HG02610 (cell line): ENCODE results near the gene PRKCA.

Experiments used
- ATAC-seq: cut with Tn5 transposase; IDR thresholded peaks from one replicate; pipeline ENCODE4 v1.9.1; 2021; ENCODE audit warnings: mild to moderate bottlenecking, moderate library complexity; ENCODE audit not compliant: unreplicated experiment

Gene PRKCA

GRCh38 chr17:66670206-66670605 is 367.8 kb downstream of the PRKCA start:
- ATAC-seq = no peak

- ATAC-seq = no peak
These were observed 368.7 kb downstream of the PRKCA start for GRCh38 chr17:66671156-66671555.

GRCh38 chr17:66673668-66674276 is 371.4 kb downstream of the PRKCA start:
- no peak for ATAC-seq

- no peak for ATAC-seq
These were observed 373.0 kb downstream of the PRKCA start for GRCh38 chr17:66675273-66675990.

GRCh38 chr17:66675991-66676371 is 373.6 kb downstream of the PRKCA start:
- no peak for ATAC-seq

- no peak for ATAC-seq
These were observed 374.0 kb downstream of the PRKCA start for GRCh38 chr17:66676421-66676820.

GRCh38 chr17:66677201-66677981 is 375.0 kb downstream of the PRKCA start:
- ATAC-seq = no peak

- ATAC-seq = no peak
These were observed 375.6 kb downstream of the PRKCA start for GRCh38 chr17:66678061-66678460.

GRCh38 chr17:66678827-66679226 is 376.4 kb downstream of the PRKCA start:
- ATAC-seq = no peak

- ATAC-seq = no peak
These were observed 377.5 kb downstream of the PRKCA start for GRCh38 chr17:66679631-66680517.

- ATAC-seq = no peak
These were observed 379.9 kb downstream of the PRKCA start for GRCh38 chr17:66682283-66682682.

- ATAC-seq = no peak
These were observed 381.8 kb downstream of the PRKCA start for GRCh38 chr17:66684261-66684660.

- ATAC-seq = no peak
These were observed 382.3 kb downstream of the PRKCA start for GRCh38 chr17:66684731-66685130.

GRCh38 chr17:66686601-66687000 is 384.2 kb downstream of the PRKCA start:
- ATAC-seq = no peak

- ATAC-seq = no peak
These were observed 385.3 kb downstream of the PRKCA start for GRCh38 chr17:66687570-66688284.

GRCh38 chr17:66689221-66689620 is 386.8 kb downstream of the PRKCA start:
- ATAC-seq = no peak

- ATAC-seq = no peak
These were observed 387.8 kb downstream of the PRKCA start for GRCh38 chr17:66690166-66690565.

- no peak for ATAC-seq
These were observed 389.4 kb downstream of the PRKCA start for GRCh38 chr17:66691644-66692420.

- ATAC-seq = no peak
These were observed 389.9 kb downstream of the PRKCA start for GRCh38 chr17:66692421-66692690.

GRCh38 chr17:66695098-66695497 is 392.7 kb downstream of the PRKCA start:
- ATAC-seq = no peak
